K562 (cell line): Measurements from ENCODE around the gene IFTAP. TPM values are rescaled to one million over a fixed set of nuclear protein-coding genes. Genes with fewer than 3 reads are reported as not detected.

Experiments
- ATAC-seq: fragments of 200-7000 bp; cut with Tn5 transposase; 3 replicates; pipeline ENCODE4 v1.9.1; 2020; ENCODE audit warnings: moderate library complexity
- BruUV-seq: library from RNA; stranded (reverse); fragments of 400-500 nt; replicated peaks from 2 replicates; lab custom pipeline; 2021; lab: Mats Ljungman, UMichigan
- CTCF ChIA-PET: fragments of 300-600 bp; formaldehyde crosslinking; extraction: SDS; loops from one replicate; lab custom pipeline; 2021; ENCODE audit warnings: low intra/inter-chr PET ratio; lab: Yijun Ruan, JAX
- POLR2A ChIA-PET: fragments of 300-600, 350-650 bp; sonication (Branson Sonifier 250); formaldehyde crosslinking; extraction: SDS; loops from one replicate; lab custom pipeline; 2021; ENCODE audit warnings: antibody characterized with exemption, inconsistent platforms; lab: Yijun Ruan, JAX
- DNase-seq, 4 experiments: peaks; one replicate each; pipeline versions ENCODE4 v3.0.0 to v3.0.0-alpha.2; 2011 to 2018; ENCODE audit warnings: low spot score in 3 of 4, mixed read lengths in 3 of 4; ENCODE audit errors: extremely low read depth in 1 of 4
- FAIRE-seq: peaks from 2 replicates; lab custom pipeline; 2011; peaks lifted over from hg19 to GRCh38; lab: Jason Lieb, UNC
- H2AFZ ChIP-seq: 2 replicates; pipeline ENCODE4 v1.6.0; 2011; ENCODE audit warnings: low read depth, low read length, control low read depth, inconsistent platforms
- H3K27ac ChIP-seq: fragments of 200-600 bp; 3 replicates; pipeline ENCODE4 v1.8.0; 2011; ENCODE audit warnings: low read depth, mild to moderate bottlenecking, control low read depth, inconsistent platforms, low read length, moderate library complexity, mixed read lengths; ENCODE audit errors: extremely low read depth
- H3K27me3 ChIP-seq, 2 experiments: fragments of 300-600 bp in 1 of 2; 2 replicates in 1 of 2; 3 replicates in 1 of 2; pipeline versions ENCODE4 v1.6.0 to v1.8.0; 2011; ENCODE audit warnings: inconsistent platforms in 2 of 2, low read length in 2 of 2, mild to moderate bottlenecking in 1 of 2, mixed read lengths in 1 of 2, moderate library complexity in 1 of 2; ENCODE audit not compliant: control insufficient read depth in 2 of 2, insufficient read depth in 2 of 2
- H3K36me3 ChIP-seq: fragments of 300-600 bp; 3 replicates; pipeline ENCODE4 v1.8.0; 2011; ENCODE audit warnings: mild to moderate bottlenecking, low read length, inconsistent platforms; ENCODE audit not compliant: control insufficient read depth, insufficient read depth
- H3K4me1 ChIP-seq, 2 experiments: fragments of 200-600 bp in 1 of 2; replicated peaks in 1 of 2; 2 replicates in 1 of 2; 3 replicates in 1 of 2; pipeline versions ENCODE4 v1.5.1 to v1.8.0; 2011; ENCODE audit warnings: inconsistent platforms in 2 of 2, low read length in 2 of 2, mild to moderate bottlenecking in 1 of 2, mixed read lengths in 1 of 2, moderate library complexity in 1 of 2; ENCODE audit not compliant: control insufficient read depth in 2 of 2, insufficient read depth in 2 of 2
- H3K4me2 ChIP-seq: 2 replicates; pipeline ENCODE4 v1.6.1; 2011; ENCODE audit warnings: low read length, control low read depth, inconsistent platforms, mixed read lengths; ENCODE audit not compliant: insufficient read depth
- H3K4me3 ChIP-seq: fragments of 200-600 bp; sonication (generic), shearing (Covaris generic); 2 replicates; pipeline ENCODE4 v1.5.1; 2016; ENCODE audit warnings: control low read depth, inconsistent platforms
- H3K79me2 ChIP-seq: fragments of 200-600 bp; 3 replicates; pipeline ENCODE4 v1.8.0; 2011; ENCODE audit warnings: low read length, inconsistent platforms; ENCODE audit not compliant: control insufficient read depth, insufficient read depth
- H3K9ac ChIP-seq, 2 experiments: 2 replicates each; pipeline versions ENCODE4 v1.6.0 to v1.6.1; 2011; ENCODE audit warnings: low read depth in 2 of 2, low read length in 2 of 2, control low read depth in 1 of 2, inconsistent platforms in 1 of 2, mild to moderate bottlenecking in 1 of 2, mixed read lengths in 1 of 2; ENCODE audit not compliant: insufficient read depth in 1 of 2
- H3K9me1 ChIP-seq: one replicate; pipeline ENCODE4 v1.6.0; 2011; ENCODE audit warnings: inconsistent platforms, mild to moderate bottlenecking, low read length, moderate library complexity; ENCODE audit not compliant: control insufficient read depth, insufficient read depth
- H3K9me3 ChIP-seq: replicated peaks from 2 replicates; pipeline ENCODE4 v1.5.1; 2011; ENCODE audit warnings: low read depth, low read length, inconsistent platforms; ENCODE audit not compliant: control insufficient read depth, insufficient read depth
- H4K20me1 ChIP-seq: replicated peaks from 2 replicates; pipeline ENCODE4 v1.6.1; 2011; ENCODE audit warnings: low read length, inconsistent platforms, mixed read lengths; ENCODE audit not compliant: control insufficient read depth, insufficient read depth
- CBX1 ChIP-seq: sonication (generic); IDR thresholded peaks from 2 replicates; pipeline ENCODE4 v1.6.1; 2016; ENCODE audit warnings: antibody characterized with exemption, low read depth, mild to moderate bottlenecking
- CCAR2 ChIP-seq: fragments of 200-400 bp; formaldehyde crosslinking; IDR thresholded peaks from 2 replicates; pipeline ENCODE4 v1.6.1; 2017; ENCODE audit warnings: mild to moderate bottlenecking, low read depth, low read length
- EP400 ChIP-seq: fragments of 450-650 bp; IDR thresholded peaks from 2 replicates; pipeline ENCODE4 v1.6.1; 2017; ENCODE audit warnings: antibody characterized with exemption, mild to moderate bottlenecking, moderate library complexity
- SIX5 ChIP-seq, 2 experiments: IDR thresholded peaks; 2 replicates each; pipeline ENCODE4 v1.6.1; 2011; ENCODE audit warnings: low read length in 2 of 2, borderline replicate concordance in 1 of 2, low read depth in 1 of 2, mild to moderate bottlenecking in 1 of 2, moderate library complexity in 1 of 2; ENCODE audit not compliant: insufficient read depth in 1 of 2
- TCF3 ChIP-seq: sonication (generic); formaldehyde crosslinking; IDR thresholded peaks from 2 replicates; pipeline ENCODE4 v1.4.0; 2020; ENCODE audit warnings: mild to moderate bottlenecking, missing genetic modification reagents
- WGBS: fragments of 100-300 bp; shearing (Covaris generic); methylation state at CpG from one replicate; pipeline ENCODE4 v1.1.6; 2016; ENCODE audit warnings: low coverage, mixed read lengths; ENCODE audit not compliant: insufficient coverage; ENCODE audit errors: missing lambda C conversion rate; 5-methylcytosine and 5-hydroxymethylcytosine counted together
- in situ Hi-C: fragments of 300-500 bp; cut with MboI; formaldehyde crosslinking; loops from 4 replicates; pipeline ENCODE4 v1.15.0; 2018; ENCODE audit warnings: inconsistent platforms, mixed read lengths
- intact Hi-C: fragments of 100-400 bp; cut with micrococcal nuclease; formaldehyde crosslinking; loops from 2 replicates; pipeline ENCODE4 v1.14.2; 2022
- polyA plus RNA-seq, 8 experiments: library from polyadenylated mRNA; depleted of rRNA in 4 of 8; stranded (reverse) in 5 of 8; unstranded in 3 of 8; fragments of >200 nt; fragmentation: Nextera tagmentation in 2 of 8; fragmentation: Illumina TruSeq in 1 of 8; extraction: Ambion mirVana in 2 of 8; extraction: Trizol in 1 of 8; gene quantifications; 2 replicates each; pipeline versions ENCODE4 v1.2.1 to v1.2.3, GENCODE V29; 2011 to 2014; ENCODE audit warnings: inconsistent platforms in 1 of 8, missing spikeins in 1 of 8
- total RNA-seq, 7 experiments: library from RNA; depleted of rRNA in 6 of 7; stranded (reverse); fragments of >200 nt in 6 of 7; fragmentation: Illumina TruSeq in 2 of 7; extraction: Trizol in 2 of 7; gene quantifications; 2 replicates each; pipeline versions ENCODE4 v1.2.1 to v1.2.3, GENCODE V29; 2011 to 2021; ENCODE audit warnings: low replicate concordance in 1 of 7
- TF ChIP-seq, protein P1 (sequence below): sonication (generic); formaldehyde crosslinking; IDR thresholded peaks from 2 replicates; pipeline ENCODE4 v1.8.0; 2022; ENCODE audit warnings: mild to moderate bottlenecking, missing genetic modification reagents
- TF ChIP-seq, protein P2 (sequence below): sonication (generic); formaldehyde crosslinking; IDR thresholded peaks from 2 replicates; pipeline ENCODE4 v1.9.0; 2022; ENCODE audit warnings: mild to moderate bottlenecking, missing genetic modification reagents

IFTAP gene
- total and polyA plus RNA-seq, 9 of the 15 experiments (the other 6 are each of a cell fraction or from before 2014, with no cell fraction given), result 9.2 to 30.0 (median 17.0) TPM

DNA sequence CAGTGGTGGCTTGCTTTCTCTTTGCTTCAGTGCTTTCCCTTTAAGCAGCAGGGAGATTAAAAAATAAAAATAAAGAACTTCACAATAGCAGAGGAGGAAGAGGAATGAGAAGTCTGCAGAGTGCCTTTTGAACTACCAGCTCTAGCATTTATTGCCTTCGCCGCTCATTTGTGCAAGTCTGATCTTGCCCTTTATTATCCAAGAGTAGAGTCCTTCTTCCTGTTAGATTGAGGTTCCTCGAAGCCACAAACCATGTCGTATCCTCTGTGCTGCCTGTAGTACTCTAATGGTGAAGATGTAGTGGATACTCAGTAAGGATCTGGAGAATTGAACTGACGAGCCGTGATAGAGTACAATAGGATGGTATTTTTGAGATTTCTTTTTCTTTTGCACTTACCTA lies 105.0 kb downstream of the IFTAP start:
- DNase-seq (no peak), FAIRE-seq (no peak), ATAC-seq (no peak)
- no TSS peak for BruUV-seq
- CTCF ChIA-PET, result no interaction called here
- H3K4me1 ChIP-seq, result no peaks in the 10 kb centered on the region
- no peaks in the 10 kb centered on the region for H3K36me3 ChIP-seq
- no peaks in the 10 kb centered on the region for H3K79me2 ChIP-seq
- H2AFZ ChIP-seq, result no peak overlapping the region
- 2% methylated on average over 6 of the region's 6 CpGs for WGBS
- TF ChIP-seq CBX1, result no peak
- no peak for TF ChIP-seq EP400
- TF ChIP-seq, protein P1, sequence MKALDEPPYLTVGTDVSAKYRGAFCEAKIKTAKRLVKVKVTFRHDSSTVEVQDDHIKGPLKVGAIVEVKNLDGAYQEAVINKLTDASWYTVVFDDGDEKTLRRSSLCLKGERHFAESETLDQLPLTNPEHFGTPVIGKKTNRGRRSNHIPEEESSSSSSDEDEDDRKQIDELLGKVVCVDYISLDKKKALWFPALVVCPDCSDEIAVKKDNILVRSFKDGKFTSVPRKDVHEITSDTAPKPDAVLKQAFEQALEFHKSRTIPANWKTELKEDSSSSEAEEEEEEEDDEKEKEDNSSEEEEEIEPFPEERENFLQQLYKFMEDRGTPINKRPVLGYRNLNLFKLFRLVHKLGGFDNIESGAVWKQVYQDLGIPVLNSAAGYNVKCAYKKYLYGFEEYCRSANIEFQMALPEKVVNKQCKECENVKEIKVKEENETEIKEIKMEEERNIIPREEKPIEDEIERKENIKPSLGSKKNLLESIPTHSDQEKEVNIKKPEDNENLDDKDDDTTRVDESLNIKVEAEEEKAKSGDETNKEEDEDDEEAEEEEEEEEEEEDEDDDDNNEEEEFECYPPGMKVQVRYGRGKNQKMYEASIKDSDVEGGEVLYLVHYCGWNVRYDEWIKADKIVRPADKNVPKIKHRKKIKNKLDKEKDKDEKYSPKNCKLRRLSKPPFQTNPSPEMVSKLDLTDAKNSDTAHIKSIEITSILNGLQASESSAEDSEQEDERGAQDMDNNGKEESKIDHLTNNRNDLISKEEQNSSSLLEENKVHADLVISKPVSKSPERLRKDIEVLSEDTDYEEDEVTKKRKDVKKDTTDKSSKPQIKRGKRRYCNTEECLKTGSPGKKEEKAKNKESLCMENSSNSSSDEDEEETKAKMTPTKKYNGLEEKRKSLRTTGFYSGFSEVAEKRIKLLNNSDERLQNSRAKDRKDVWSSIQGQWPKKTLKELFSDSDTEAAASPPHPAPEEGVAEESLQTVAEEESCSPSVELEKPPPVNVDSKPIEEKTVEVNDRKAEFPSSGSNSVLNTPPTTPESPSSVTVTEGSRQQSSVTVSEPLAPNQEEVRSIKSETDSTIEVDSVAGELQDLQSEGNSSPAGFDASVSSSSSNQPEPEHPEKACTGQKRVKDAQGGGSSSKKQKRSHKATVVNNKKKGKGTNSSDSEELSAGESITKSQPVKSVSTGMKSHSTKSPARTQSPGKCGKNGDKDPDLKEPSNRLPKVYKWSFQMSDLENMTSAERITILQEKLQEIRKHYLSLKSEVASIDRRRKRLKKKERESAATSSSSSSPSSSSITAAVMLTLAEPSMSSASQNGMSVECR, result no peak
- TF ChIP-seq CCAR2, result no peak
- TF ChIP-seq, protein P2, sequence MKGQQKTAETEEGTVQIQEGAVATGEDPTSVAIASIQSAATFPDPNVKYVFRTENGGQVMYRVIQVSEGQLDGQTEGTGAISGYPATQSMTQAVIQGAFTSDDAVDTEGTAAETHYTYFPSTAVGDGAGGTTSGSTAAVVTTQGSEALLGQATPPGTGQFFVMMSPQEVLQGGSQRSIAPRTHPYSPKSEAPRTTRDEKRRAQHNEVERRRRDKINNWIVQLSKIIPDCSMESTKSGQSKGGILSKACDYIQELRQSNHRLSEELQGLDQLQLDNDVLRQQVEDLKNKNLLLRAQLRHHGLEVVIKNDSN (CRISPR knock-in tag), result no peak
- TF ChIP-seq SIX5 (IDR thresholded peaks at IDR 0.05; ENCODE audit: borderline replicate concordance in 1 of 2, insufficient read depth in 1 of 2, low read depth in 1 of 2, low read length in 2 of 2), result no peak
- no peak for TF ChIP-seq TCF3
- peaks cover 4 to 16% of the 10 kb centered on the region in 2 experiments; a peak in 3 of 5 replicates for H3K27me3 ChIP-seq
- no peak overlapping the region for H3K9ac ChIP-seq
- POLR2A ChIA-PET, result no interaction called here
- no peaks in the 10 kb centered on the region for H4K20me1 ChIP-seq
- in situ Hi-C loops, result no loop called here
- H3K9me3 ChIP-seq, result no peaks in the 10 kb centered on the region
- no peak overlapping the region for H3K4me2 ChIP-seq
- no peak overlapping the region for H3K27ac ChIP-seq
- H3K9me1 ChIP-seq, result no peaks in the 10 kb centered on the region
- intact Hi-C loops, result no loop called here
- no peak overlapping the region for H3K4me3 ChIP-seq
